ENCODE data around the gene GJA8.
"Not testable (repeated sequence)": the region's sequence is repeated elsewhere in the genome, so short reads cannot be mapped to it uniquely, and the experiment has no call there.

GJA8 gene

GRCh38 chr1:147949517-147949916, 46.9 kb downstream of the GJA8 start:
- H3K9me3 Mint-ChIP-seq; H3K27me3 Mint-ChIP-seq; DNase-seq; H3K36me3 Mint-ChIP-seq; ATAC-seq (replicated peaks); H3K4me1 Mint-ChIP-seq; H3K27ac Mint-ChIP-seq; H3K4me3 Mint-ChIP-seq: not testable (repeated sequence)
